ENCODE data around the gene IGF2BP3.

The IGF2BP3 gene

DNA sequence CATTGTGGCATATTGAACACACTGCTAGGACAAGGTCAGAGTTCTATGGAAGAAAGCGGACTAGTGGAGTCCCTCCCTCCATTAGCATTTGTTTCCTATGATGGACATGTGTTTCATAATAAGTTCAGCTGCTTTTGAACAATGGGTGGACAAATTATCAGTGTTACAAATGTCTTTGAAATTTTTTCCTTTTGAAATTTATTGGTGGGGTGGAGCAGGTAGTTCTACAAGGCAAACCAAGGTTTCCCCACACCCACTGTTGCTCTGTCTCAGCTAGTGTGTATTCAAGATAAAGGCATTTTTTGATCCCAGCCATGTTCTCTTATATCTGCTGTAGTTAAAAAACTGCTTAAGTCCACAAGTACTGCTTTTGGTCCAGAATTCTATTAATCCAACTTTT is 91.3 kb downstream of the IGF2BP3 start:
- no peak for DNase-seq (ENCODE audit: low read depth in 2 of 2)

DNA sequence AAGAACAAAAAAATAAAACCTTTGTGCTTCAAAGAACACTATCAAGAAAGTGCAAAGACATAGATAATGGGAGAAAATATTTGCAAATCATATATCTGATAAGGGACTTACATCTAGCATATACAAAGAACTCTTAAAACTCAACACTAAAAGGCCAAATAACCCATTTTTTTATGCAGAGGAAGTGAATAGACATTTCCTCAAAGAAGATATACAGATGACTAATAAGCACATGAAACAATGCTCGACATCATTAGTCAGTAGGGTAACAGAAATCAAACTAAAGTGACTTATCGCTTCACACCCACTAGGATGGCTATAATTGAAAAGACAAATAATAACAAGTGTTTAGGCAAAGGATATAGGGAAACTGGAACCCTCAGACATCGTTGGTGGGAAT is 93.2 kb downstream of the IGF2BP3 start:
- DNase-seq (ENCODE audit: low read depth in 2 of 2), result no peak

DNA sequence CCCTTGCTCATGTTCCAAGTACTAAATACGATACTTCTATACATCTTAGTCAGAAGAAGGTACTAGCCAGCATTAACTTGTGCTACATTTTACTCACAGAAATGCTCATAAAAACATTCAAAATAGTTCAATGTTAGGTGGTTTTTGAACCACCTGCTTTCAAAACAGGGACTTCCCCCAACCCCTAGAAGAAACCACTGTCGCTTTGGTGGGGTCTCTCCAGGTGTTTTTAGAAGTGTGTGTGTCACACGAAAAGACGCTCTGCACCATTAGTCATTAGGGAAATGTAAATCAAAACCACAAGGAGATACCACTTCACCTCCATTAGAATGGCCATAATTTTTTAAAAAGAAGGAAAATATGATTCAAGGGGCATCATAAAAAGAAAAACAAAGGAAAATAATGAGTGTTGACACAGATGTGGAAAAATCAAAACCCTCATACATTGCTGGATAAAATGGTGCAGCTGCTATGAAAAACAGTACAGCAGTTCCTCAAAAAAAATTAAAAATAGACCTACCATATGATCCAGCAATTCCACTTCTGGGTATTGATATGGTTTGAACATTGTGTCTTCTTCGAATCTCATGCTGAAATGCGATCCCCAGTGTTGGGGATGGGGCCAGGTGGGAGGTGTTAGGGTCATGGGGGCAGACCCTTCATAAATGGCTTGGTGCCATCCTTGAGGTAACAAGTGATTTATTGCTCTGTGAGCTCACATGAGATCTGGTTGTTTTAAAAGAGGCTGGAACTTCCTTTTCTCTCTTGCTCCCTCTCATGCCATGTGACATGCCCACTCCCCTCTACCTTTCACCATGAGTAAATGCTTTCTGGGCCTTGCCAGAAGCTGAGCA is 96.9 kb downstream of the IGF2BP3 start:
- DNase-seq (ENCODE audit: low read depth in 2 of 2), result peak; percentile 11 to 47

DNA sequence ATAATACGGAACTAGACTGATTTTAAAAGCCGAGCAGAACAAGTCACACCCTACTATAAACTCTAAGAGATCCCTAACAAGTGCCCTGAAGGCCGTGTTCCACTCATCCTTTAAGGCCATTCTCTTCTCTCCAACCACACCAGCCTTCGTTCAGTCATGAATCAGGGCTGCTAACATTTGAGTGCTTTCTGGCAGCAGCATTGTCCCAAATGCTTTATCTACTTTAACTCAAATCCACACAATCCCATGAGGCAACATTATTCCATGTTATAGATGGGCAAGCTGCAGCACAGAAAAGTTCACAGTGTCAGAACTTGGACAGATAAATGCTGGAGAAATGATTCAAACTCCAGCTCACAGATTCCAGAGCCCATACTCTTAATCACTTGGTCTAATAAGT is 97.7 kb downstream of the IGF2BP3 start:
- no peak for DNase-seq (ENCODE audit: low read depth in 2 of 2)

DNA sequence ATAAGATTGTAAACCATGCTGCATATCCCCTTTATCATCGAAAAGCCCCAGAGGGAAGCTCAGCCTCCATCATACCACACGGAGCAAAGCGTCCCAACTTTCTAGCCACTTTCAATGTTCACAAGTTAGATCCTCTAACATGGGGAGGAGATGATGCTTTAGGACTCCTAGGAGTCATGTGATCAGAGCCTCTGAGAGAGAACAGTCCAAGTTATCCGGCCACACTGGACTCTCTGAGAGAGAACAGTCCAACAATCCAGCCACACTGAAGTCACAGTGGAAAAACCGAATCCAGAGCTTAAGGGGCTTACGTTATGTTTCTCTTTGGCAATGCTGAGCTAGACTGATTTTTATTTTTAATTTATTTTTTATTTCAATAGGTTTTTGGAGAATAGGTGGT is 98.6 kb downstream of the IGF2BP3 start:
- no peak for DNase-seq (ENCODE audit: low read depth in 2 of 2)

DNA sequence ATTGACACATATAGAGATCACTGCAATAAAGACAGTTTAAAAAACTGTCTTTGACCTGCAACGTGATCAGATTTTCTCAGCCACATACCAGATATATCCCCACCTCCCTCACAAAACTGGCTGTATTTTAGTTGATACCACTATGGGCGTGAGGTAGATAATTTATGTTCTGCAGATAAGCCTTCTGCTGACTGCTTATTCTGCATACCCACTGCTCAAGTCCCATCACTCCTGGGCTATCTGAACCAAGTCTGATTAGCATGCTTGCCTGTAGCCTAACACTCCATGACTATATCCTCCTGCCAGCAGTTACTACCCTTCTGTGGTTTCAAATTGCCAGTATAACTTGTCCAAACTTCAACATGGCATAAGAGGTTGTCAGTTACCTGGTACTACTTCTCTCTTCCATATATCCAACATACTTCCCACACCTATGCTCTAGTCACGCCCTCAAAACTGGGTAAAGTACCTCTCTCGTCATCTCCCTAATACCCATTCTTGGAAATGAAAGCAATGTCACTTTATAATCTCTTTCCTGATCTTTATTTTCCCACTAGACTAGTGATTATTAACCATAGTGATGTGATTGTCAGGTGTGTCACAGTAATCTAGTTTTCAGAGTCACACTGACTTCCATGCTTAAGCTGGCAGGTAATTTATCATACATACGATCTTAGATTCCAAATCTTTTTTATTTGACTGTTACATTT is 100.4 kb downstream of the IGF2BP3 start:
- DNase-seq (ENCODE audit: low read depth in 2 of 2), result no peak

DNA sequence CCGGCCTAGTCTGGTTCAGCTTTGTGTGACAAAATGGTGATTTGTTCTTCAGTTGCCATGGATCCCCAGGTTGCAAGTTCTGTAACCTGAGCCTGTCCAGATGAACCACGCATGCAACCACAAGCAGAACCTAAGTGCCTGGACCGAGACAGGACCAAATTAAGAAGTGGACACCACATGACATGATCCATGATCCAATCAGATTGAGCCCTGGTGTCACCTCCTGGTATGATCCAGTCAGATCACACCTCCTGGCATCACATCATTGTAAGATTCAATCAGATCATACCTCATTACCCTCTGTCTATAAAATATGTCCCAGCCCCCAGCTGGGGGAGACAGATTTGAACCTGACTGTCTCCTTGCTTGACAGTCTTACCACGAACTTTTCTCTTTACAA is 101.2 kb downstream of the IGF2BP3 start:
- no peak for DNase-seq (ENCODE audit: low read depth in 2 of 2)

DNA sequence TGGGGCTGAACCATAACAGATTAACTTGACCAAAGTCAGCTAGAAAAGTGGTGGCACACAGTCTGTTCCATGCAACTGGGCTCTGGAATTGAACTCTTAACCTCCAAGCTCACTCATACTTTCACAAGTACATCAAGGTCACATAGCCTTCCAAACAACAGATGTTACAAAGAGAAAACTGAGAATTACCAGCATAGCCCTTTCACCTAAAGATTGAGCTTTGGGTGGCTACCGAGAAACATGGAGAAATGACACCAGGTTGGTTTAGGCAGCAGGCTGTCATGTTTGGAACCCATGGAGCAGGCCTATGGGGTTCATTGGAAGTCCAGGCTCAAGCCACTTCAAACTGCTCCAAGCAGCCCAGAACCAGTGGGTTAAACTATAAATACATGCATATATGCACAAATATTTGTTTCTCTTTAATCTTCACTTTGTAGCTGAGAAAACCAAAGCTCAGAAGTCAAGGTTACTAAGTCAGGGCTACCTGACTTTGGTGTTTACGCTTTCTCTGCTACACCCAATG is 112.1 kb downstream of the IGF2BP3 start:
- no peak for DNase-seq (ENCODE audit: low read depth in 2 of 2)

DNA sequence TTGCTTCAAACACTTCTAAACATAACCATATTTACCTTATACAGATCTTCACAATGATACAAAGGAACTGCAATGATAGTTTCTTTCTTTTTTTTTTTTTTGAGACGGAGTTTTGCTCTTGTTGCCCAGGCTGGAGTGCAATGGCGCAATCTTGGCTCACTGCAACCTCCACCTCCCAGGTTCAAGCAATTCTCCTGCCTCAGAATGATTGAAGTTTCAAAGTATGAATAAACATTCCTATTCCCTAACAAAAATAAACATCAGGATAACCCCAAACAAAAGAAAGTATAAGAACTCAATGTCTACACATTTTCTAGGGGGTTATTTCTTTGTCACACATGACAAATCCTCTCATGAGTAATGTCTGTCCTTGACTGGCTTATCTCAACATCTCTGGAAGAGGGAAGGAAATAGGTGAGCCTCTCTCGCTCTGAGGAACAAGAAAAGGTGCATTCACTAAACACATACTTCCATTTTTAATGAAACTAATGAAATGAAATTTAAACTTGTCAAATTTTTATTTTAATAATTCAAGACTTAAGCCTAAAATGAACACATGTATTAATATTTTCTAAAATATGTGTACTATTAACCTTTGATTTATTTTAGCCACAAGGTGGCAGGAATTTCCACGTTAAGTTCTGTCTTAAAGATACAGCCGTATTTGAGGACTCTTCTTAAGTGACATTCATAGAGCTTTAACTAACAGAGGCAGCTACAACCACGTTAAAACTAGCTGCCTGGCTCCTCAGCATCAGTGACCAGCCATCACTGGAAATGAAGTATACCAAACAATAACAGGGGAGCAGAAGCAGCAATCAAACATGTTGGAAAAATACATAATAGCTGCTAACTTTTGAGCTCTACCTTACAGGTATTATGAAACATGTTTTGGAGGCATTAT is 112.8 kb downstream of the IGF2BP3 start:
- no peak for DNase-seq (ENCODE audit: low read depth in 2 of 2)

DNA sequence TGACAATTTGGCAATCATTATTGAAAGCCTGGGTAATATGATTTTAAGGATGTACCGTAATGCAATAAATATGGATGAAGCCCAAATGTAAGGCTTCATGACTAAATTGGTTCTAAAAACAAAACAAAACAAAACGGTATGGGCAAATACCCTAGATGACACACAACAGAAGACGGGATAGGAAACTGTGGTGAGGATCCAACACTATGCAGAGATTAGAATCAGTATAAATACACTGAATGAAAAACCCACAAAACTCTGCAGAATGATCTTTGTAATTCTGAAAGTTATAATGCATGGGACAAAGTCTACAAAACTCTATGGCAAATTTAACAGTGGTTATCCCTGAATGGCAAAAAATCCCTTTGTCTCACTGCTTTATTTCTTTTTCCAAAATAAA is 113.6 kb downstream of the IGF2BP3 start:
- DNase-seq (ENCODE audit: low read depth in 2 of 2), result no peak

DNA sequence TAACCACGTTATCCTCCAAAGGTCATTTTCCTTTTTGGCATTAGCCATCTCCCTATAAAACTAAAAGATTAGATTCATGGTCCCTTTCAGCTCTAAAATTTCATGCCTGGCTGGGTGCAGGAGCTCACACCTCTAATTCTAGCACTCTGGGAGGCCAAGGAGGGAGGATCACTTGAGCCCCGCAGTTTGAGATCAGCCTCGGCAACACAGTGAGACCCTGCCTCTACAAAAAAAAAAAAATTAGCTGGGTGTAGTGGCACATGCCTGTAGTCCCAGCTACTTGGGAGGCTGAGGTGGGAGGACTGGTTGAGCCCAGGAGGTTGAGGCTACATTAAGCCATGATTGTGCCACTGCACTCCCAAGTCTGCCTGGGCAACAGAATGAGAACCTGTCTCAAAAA is 114.1 kb downstream of the IGF2BP3 start:
- no peak for DNase-seq (ENCODE audit: low read depth in 2 of 2)

DNA sequence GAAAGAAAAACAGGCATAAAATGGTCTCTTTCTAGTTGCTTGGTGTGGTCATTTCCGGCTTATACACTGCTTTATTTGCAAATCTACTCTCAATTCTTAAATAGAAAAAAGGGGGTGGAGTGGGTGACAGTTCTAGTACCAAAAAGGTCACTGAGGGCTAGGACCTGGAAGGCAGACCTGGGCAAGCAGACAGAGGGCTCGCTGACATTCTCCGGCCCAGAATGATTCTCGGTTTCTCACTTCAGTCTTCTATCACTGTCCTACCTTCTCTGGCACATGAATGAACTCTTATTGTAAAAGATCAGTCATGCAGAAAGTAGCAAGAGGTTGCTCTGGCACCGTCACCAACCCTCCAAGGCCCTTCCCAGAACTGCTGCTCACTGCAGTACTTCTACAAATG is 117.1 kb downstream of the IGF2BP3 start:
- no peak for DNase-seq (ENCODE audit: low read depth in 2 of 2)

DNA sequence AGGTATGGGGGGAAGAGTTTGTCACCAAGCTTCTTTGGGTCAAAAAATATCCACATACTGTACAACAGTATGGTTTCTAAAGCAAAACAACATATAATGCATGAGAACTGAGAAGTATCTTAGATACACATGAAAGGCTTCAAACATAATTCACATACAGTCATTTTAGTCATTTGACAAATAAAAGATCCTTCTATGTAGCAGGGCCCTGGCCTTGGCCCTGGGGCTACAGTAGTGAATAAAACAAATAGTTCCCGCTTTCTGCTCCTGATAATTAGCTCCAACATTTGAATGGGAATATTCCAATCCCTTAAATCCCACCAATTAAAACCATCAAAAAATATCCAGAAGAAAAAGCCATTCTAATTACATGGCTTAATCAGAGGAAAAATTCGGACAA is 119.8 kb downstream of the IGF2BP3 start:
- no peak for DNase-seq (ENCODE audit: low read depth in 2 of 2)

DNA sequence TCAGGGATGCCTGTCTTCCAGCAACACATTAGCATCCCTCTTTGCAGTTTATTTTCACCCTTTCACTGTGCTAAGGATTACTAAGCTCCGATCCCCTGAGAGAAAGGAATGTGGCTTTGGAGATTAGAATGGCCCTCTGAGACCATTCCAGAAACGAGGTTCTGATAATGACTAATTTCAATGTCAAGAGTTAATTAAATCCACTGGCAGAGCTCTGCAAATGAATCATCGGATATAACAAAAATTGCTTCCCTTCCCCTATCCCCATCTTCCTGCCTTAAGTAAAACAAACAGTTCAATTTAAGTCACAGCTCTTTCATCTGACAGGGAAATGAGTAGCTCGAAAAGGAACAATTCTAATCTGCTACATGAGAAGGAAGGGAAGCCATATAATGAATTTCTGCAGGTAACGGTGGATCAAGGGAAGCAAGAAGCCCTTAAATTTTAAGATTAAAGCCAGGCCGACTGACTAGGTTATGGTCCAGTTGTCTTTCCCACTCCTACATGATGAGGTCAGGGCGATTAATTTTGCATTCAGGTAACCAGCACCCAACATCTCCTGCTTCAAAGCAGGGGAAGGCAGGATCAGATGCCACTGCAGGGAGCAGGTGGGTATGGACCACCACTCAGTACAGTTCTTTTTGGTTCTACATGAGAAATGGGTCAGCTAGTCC is 120.7 kb downstream of the IGF2BP3 start:
- no peak for DNase-seq (ENCODE audit: low read depth in 2 of 2)

DNA sequence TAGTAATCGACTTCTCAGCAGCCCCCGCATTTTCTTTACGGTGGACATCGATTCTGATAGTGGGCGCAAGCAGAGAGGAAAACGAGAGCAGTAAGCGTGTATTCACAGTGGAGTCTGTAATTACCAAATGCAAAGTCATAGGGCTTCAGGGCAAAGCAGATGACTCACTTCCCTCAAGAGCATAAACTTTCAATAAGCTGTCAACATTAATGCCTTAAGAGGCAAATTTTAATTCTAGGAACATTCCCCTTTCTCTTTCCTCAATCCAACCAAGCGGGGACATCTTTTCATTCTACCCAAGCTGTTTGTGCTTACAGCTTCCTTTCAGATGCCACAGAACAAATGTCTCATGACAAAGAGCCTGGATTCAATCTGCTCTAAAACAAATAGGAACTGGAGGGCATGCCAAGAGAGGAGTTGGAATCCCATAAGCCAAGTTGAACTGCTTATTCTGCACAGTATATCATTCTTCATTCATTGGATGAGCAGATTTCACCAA is 122.6 kb downstream of the IGF2BP3 start:
- no peak for DNase-seq (ENCODE audit: low read depth in 2 of 2)

DNA sequence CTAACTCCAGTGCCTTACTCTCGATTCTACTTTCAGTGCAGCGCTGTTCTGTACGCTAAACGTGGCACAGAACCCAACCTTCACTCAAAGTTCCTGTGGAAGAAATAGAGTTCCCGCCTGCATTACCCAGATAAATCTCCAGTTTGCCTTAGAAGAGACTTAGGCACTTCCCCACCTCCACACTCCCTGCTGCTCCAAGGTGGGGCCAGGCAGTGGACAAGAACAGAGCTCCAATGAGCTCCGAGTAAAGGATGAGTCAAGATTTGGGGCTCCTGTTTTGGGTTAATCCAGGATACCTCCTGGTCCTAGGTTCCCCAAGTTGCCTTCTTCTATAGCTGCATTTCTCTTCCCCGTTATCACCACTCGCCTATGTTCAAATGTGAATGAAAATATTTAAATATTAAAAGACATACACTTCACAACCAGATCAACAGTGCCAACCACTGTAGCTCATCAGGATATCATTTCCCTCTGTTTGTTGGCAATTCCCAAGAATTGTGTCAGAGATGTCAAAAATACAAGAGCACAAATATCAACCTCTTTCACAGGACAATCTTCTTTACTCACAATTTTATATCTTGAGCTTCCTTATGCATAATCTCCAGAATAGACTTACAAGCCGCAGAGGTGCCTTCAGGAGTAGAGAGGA is 123.1 kb downstream of the IGF2BP3 start:
- DNase-seq (ENCODE audit: low read depth in 2 of 2), result no peak

DNA sequence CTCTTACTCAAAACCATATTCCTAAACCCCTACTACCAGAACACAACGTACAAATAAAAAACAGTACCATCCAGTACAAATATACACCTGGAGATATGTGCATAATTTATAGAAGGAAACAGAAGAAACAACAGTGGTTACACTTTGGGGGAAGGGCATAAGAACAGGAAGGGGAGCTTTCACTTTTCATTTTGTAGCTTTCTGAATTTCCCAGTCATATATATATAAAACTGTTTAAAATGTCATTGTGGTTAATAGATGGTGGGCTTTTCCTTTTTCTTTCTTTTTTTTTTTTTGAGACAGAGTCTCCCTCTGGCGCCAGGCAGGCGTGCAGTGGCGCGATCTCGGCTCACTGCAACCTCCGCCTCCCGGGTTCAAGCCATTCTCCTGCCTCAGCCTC is 124.0 kb downstream of the IGF2BP3 start:
- no peak for DNase-seq (ENCODE audit: low read depth in 2 of 2)

DNA sequence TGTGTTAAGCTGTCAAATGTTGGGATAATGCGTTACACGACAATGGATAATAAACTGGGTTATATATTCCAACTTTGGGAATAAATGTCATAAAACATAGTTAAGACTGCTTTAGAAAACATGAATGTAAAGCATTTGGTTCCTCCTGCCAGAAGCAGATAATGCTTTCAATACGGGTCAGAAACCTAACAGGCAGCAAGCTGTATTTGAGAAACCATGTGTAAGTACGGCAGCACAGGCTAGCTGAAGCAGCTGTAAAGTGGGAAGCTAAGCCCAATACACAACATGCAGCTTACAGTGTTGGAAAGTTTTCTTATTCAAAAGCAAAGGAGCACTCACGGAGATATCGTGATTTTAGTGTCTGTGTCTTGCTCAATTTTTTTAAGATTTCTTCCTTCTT is 124.7 kb downstream of the IGF2BP3 start:
- DNase-seq (ENCODE audit: low read depth in 2 of 2), result no peak

DNA sequence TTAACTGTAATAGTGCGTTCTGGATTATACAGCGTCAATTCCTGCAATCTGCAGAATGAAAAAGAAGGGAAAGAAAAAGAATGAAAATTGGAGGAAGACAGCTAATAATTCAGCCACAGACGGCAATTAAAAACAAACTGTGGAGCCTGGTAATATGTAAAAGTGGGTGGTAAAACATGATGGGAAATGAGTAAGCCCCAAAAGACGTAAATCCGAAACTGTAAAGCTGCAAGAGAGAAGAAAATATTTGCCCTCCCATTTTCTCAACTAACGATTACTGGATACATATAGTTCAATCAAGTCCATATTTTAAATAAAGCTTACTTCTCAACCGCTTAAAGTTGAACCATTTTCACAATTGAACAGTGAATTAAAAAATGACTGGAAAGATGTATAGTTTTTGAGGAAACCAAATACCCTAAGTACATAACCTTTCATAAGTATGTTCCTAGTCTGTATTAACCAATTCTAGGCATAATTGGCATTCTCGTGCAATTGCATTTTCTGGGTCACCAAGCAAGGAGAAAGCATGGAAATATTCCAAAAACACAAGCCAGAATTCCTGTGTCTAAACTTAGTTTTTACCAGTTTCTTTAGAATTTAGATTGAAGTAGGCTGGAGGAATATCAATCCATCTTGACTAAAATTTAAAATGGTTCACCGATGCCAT is 126.3 kb downstream of the IGF2BP3 start:
- no peak for DNase-seq (ENCODE audit: low read depth in 2 of 2)

DNA sequence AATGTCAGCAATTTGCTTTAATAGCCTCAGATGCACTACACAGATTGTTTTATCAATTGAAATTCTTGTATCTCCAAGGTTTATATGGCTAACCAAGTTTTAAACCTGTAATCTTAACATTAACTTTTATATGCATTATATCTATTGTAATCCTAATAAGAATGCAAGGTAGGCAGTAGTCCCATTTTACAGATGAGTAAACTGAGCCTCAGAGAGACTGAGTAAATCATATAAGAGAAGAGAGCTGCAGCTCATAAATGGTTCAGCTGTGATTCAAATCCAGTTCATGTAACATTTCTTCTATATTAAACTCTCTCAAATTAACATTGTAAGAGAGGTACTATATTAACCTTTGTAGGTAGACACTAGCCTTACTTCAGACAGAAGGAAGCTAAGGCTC is 127.2 kb downstream of the IGF2BP3 start:
- no peak for DNase-seq (ENCODE audit: low read depth in 2 of 2)
